B cell (primary cell): ENCODE measurements around the gene ULK4. TPM values are rescaled to one million over a fixed set of nuclear protein-coding genes. Genes with fewer than 3 reads are reported as not detected.
"Not testable (repeated sequence)": the region's sequence is repeated elsewhere in the genome, so short reads cannot be mapped to it uniquely, and the experiment has no call there.

Experiments used
- ATAC-seq: fragments of 200-7000 bp; cut with Tn5 transposase; one replicate; pipeline ENCODE4 v1.10.0; 2021; ENCODE audit warnings: low read depth, mild to moderate bottlenecking, moderate number of reproducible peaks, moderate library complexity
- CTCF ChIA-PET: fragments of 350-600 bp; sonication (Branson Sonifier 250); formaldehyde crosslinking; loops from one replicate; lab custom pipeline; 2021; ENCODE audit warnings: antibody characterized with exemption, inconsistent platforms; lab: Charles Lee
- POLR2A ChIA-PET: fragments of 350-600 bp; sonication (Branson Sonifier 250); formaldehyde crosslinking; loops from one replicate; lab custom pipeline; 2021; ENCODE audit warnings: antibody characterized with exemption; lab: Charles Lee
- DNase-seq: peaks from one replicate; pipeline ENCODE4 v3.0.0; 2013
- H2AFZ ChIP-seq: 2 replicates; pipeline ENCODE4 v1.6.1; 2012; ENCODE audit warnings: mild to moderate bottlenecking, low read depth, low read length; ENCODE audit not compliant: insufficient read depth, poor library complexity, severe bottlenecking
- H3K27ac ChIP-seq, 2 donors: 1 replicate in 1 of 2; 2 replicates in 1 of 2; pipeline ENCODE4 v1.5.1; 2012 to 2013; ENCODE audit warnings: low read length in 2 of 2, mild to moderate bottlenecking in 2 of 2, moderate library complexity in 1 of 2
- H3K27me3 ChIP-seq, 4 experiments: fragments of 200-600 bp in 1 of 4; sonication (generic) in 1 of 4; replicated peaks in 1 of 4; 1 replicate in 2 of 4; 2 replicates in 2 of 4; pipeline versions ENCODE4 v1.6.1 to v1.7.0; 2013 to 2016; ENCODE audit warnings: low read length in 3 of 4, mild to moderate bottlenecking in 2 of 4, mixed read lengths in 1 of 4, moderate library complexity in 1 of 4; ENCODE audit not compliant: insufficient read depth in 4 of 4, control insufficient read depth in 3 of 4; ENCODE audit errors: control extremely low read depth in 1 of 4
- H3K36me3 ChIP-seq, 2 experiments: replicated peaks in 1 of 2; 1 replicate in 1 of 2; 2 replicates in 1 of 2; pipeline versions ENCODE4 v1.6.1 to v1.7.1; 2013; ENCODE audit warnings: low read length in 1 of 2; ENCODE audit not compliant: insufficient read depth in 2 of 2, control insufficient read depth in 1 of 2; ENCODE audit errors: control extremely low read depth in 1 of 2, extremely low read depth in 1 of 2
- H3K4me1 ChIP-seq, 2 donors: fragments of 200-600 bp in 1 of 2; sonication (generic) in 1 of 2; 1 replicate in 1 of 2; 2 replicates in 1 of 2; pipeline versions ENCODE4 v1.5.1 to v1.6.1; 2013 to 2017; ENCODE audit warnings: low read length in 2 of 2; ENCODE audit not compliant: control insufficient read depth in 2 of 2, insufficient read depth in 2 of 2
- H3K4me2 ChIP-seq: replicated peaks from 2 replicates; pipeline ENCODE3; 2012; ENCODE audit warnings: mild to moderate bottlenecking, low read depth, low read length; ENCODE audit not compliant: poor library complexity, severe bottlenecking
- H3K4me3 ChIP-seq, 5 experiments: fragments of 200-600 bp in 1 of 5; sonication (generic) in 1 of 5; 1 replicate in 3 of 5; 2 replicates in 2 of 5; pipeline versions ENCODE4 v1.5.1 to v1.7.0; 2011 to 2016; ENCODE audit warnings: low read length in 4 of 5, mild to moderate bottlenecking in 4 of 5, low read depth in 2 of 5, control low read depth in 1 of 5, moderate library complexity in 1 of 5; ENCODE audit not compliant: insufficient read depth in 1 of 5; ENCODE audit errors: control extremely low read depth in 1 of 5, extremely low read depth in 1 of 5
- H3K79me2 ChIP-seq: fragments of 200-600 bp; sonication (generic); one replicate; pipeline ENCODE4 v1.6.0; 2016; ENCODE audit warnings: low read length; ENCODE audit not compliant: control insufficient read depth, insufficient read depth
- H3K9ac ChIP-seq: fragments of 200-600 bp; sonication (generic); 2 replicates; pipeline ENCODE4 v1.6.1; 2017; ENCODE audit warnings: mild to moderate bottlenecking, low read length, moderate library complexity
- H3K9me3 ChIP-seq, 3 donors: one replicate each; pipeline versions ENCODE4 v1.6.1 to v1.7.1; 2013; ENCODE audit warnings: low read length in 2 of 3; ENCODE audit not compliant: control insufficient read depth in 2 of 3, insufficient read depth in 1 of 3; ENCODE audit errors: control extremely low read depth in 1 of 3
- H4K20me1 ChIP-seq: 2 replicates; pipeline ENCODE4 v1.6.0; 2012; ENCODE audit warnings: mild to moderate bottlenecking, low read length; ENCODE audit not compliant: insufficient read depth, control insufficient read depth, poor library complexity, severe bottlenecking
- H3K27ac Mint-ChIP-seq: one replicate; pipeline ENCODE4 v1.8.0; 2021; ENCODE audit warnings: mixed read lengths
- H3K27me3 Mint-ChIP-seq: one replicate; pipeline ENCODE4 v1.8.0; 2021; ENCODE audit warnings: mixed read lengths
- H3K4me1 Mint-ChIP-seq: one replicate; pipeline ENCODE4 v1.8.0; 2021; ENCODE audit warnings: mixed read lengths
- H3K4me3 Mint-ChIP-seq: one replicate; pipeline ENCODE4 v1.8.0; 2021; ENCODE audit warnings: mixed read lengths
- H3K9me3 Mint-ChIP-seq: one replicate; pipeline ENCODE4 v1.8.0; 2022; ENCODE audit warnings: mixed read lengths; ENCODE audit not compliant: insufficient read depth
- CTCF ChIP-seq: fragments of 200-600 bp; IDR thresholded peaks from one replicate; pipeline ENCODE4 v1.8.0; 2022; ENCODE audit warnings: antibody characterized with exemption, mild to moderate bottlenecking
- EZH2 ChIP-seq: IDR thresholded peaks from 2 replicates; pipeline ENCODE4 v1.6.1; 2012; ENCODE audit warnings: borderline replicate concordance, low read depth, mild to moderate bottlenecking, moderate library complexity, low read length; ENCODE audit not compliant: insufficient read depth, poor library complexity, severe bottlenecking
- WGBS: methylation state at CpG from one replicate; pipeline ENCODE4 v1.1.5; 2013; ENCODE audit warnings: missing lambda C conversion rate; ENCODE audit not compliant: insufficient coverage; 5-methylcytosine and 5-hydroxymethylcytosine counted together
- intact Hi-C: fragments of 100-400 bp; cut with micrococcal nuclease; formaldehyde crosslinking; loops from one replicate; pipeline ENCODE4 v1.10.0; 2022
- polyA plus RNA-seq: library from polyadenylated mRNA; depleted of rRNA; stranded (reverse); fragments of >200 nt; gene quantifications from 2 replicates; pipeline ENCODE4 v1.2.3, GENCODE V29; 2012
- total RNA-seq, 2 donors: library from RNA; stranded (reverse); fragments of 120-200 nt in 1 of 2; gene quantifications; 1 replicate in 1 of 2; 2 replicates in 1 of 2; pipeline versions ENCODE4 v1.2.3 to v1.2.4, GENCODE V29; 2013 to 2022

The ULK4 gene
- total and polyA plus RNA-seq, 2 donors (not counting 1 experiment from before 2014, with no cell fraction given), result 5.2 to 33.7 TPM

DNA sequence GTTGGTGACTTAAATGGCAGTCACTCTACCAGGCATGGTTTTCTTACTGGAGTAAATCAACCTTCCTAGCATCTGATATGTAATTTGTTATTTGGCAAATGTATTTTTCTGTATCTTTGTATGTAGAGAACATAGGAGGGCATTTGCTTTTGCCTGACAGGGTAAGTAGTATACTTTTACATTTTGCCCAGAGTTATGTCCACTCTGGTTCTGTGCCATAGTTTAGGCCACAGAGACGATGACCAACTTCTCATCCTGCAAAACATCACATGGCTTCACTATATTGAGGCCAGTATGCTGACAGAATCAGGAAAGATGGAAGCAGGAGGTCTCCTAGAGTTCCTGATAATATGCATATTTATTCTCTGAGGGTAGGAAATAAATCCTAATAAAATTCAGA is 23.1 kb upstream of the ULK4 start:
- H4K20me1 ChIP-seq, result no peaks in the 10 kb centered on the region
- Mint-ChIP-seq H3K4me1 (no peaks in the 10 kb centered on the region), H3K4me3 (no peak overlapping the region), H3K27me3 (no peaks in the 10 kb centered on the region), H3K9me3 (no peaks in the 10 kb centered on the region), H3K27ac (no peak overlapping the region)
- POLR2A ChIA-PET, result no interaction called here
- ATAC-seq (no peak), DNase-seq (no peak)
- no peaks in the 10 kb centered on the region for H3K4me1 ChIP-seq
- no peak overlapping the region for H2AFZ ChIP-seq
- no peak overlapping the region for H3K9ac ChIP-seq
- H3K27me3 ChIP-seq, result no peaks in the 10 kb centered on the region
- no peaks in the 10 kb centered on the region for H3K9me3 ChIP-seq
- no CpG with 5 or more reads among the region's 1 CpG for WGBS
- H3K4me2 ChIP-seq, result no peak overlapping the region
- H3K36me3 ChIP-seq, result no peaks in the 10 kb centered on the region
- CTCF ChIA-PET, result no interaction called here
- TF ChIP-seq CTCF (no peak), EZH2 (no peak)
- no peak overlapping the region for H3K27ac ChIP-seq
- intact Hi-C loops, result no loop called here
- no peaks in the 10 kb centered on the region for H3K79me2 ChIP-seq
- H3K4me3 ChIP-seq, result no peak overlapping the region

GRCh38 chr3:41983091-41983490 is 21.2 kb upstream of the ULK4 start:
- not testable (repeated sequence) for H3K27me3 Mint-ChIP-seq, ATAC-seq
- no CpG with 5 or more reads among the region's 32 CpGs for WGBS

DNA sequence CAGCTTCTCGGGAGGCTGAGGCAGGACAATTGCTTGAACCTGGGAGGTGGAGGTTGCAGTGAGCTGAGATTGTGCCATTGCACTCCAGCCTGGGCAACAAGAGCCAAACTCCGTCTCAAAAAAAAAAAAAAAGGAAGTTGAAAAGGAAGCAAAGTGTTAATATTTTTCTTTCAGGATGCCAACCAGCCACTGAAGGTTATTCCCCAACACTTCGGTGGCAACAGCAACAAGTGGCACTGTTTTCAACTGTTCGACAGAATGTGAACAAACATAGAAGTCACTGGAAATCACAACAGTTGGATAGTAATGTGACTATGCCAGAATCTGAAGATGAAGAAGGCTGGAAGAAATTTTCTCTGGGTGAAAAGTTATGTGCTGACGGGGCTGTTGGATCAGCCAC is 15.5 kb upstream of the ULK4 start:
- ATAC-seq, H3K9ac ChIP-seq, H3K27ac ChIP-seq, H3K36me3 ChIP-seq, POLR2A ChIA-PET, DNase-seq, H3K27me3 Mint-ChIP-seq, H3K27me3 ChIP-seq, H3K4me1 Mint-ChIP-seq, intact Hi-C loops, H4K20me1 ChIP-seq, H3K9me3 ChIP-seq, H2AFZ ChIP-seq, H3K27ac Mint-ChIP-seq, H3K9me3 Mint-ChIP-seq, H3K4me2 ChIP-seq, H3K79me2 ChIP-seq, H3K4me3 ChIP-seq, H3K4me1 ChIP-seq, H3K4me3 Mint-ChIP-seq: not testable (repeated sequence)
- WGBS, result 44% methylated on average over 2 of the region's 5 CpGs
- CTCF ChIA-PET, result interaction anchor here (0.7 kb wide), 1 partner anchor 72 kb away, joined by 3 read pairs; no protein-coding TSS in a partner anchor

More at GRCh38 chr3:41983091-41983490, 21.2 kb upstream of the ULK4 start:
- H3K9me3 ChIP-seq, H3K36me3 ChIP-seq, H3K4me2 ChIP-seq, H3K4me1 Mint-ChIP-seq, H2AFZ ChIP-seq, H3K27me3 ChIP-seq, H3K27ac Mint-ChIP-seq, DNase-seq, H3K4me3 Mint-ChIP-seq, H3K4me3 ChIP-seq, H4K20me1 ChIP-seq, H3K27ac ChIP-seq, H3K9me3 Mint-ChIP-seq, CTCF ChIA-PET, H3K79me2 ChIP-seq, H3K4me1 ChIP-seq, intact Hi-C loops, POLR2A ChIA-PET, H3K9ac ChIP-seq: not testable (repeated sequence)
